Measurements from ENCODE around the gene GOLGA6C.
"Not testable (repeated sequence)": the region's sequence is repeated elsewhere in the genome, so short reads cannot be mapped to it uniquely, and the experiment has no call there.

GOLGA6C gene

GRCh38 chr15:75227663-75228280 lies 30.4 kb upstream of the GOLGA6C start:
- no peak for DNase-seq (ENCODE audit: low read depth in 2 of 2, low spot score in 1 of 2)

- no peak for DNase-seq (ENCODE audit: low read depth in 2 of 2, low spot score in 1 of 2)
Measured at GRCh38 chr15:75228787-75229186, 29.3 kb upstream of the GOLGA6C start.

- no peak for DNase-seq (ENCODE audit: low read depth in 2 of 2, low spot score in 1 of 2)
Measured at GRCh38 chr15:75229191-75230015, 28.7 kb upstream of the GOLGA6C start.

- no peak for DNase-seq (ENCODE audit: low read depth in 2 of 2, low spot score in 1 of 2)
Measured at GRCh38 chr15:75230016-75230343, 28.2 kb upstream of the GOLGA6C start.

- no peak for DNase-seq (ENCODE audit: low read depth in 2 of 2, low spot score in 1 of 2)
Measured at GRCh38 chr15:75230551-75231371, 27.4 kb upstream of the GOLGA6C start.

GRCh38 chr15:75231836-75232235 lies 26.3 kb upstream of the GOLGA6C start:
- DNase-seq (ENCODE audit: low read depth in 2 of 2, low spot score in 1 of 2): no peak

GRCh38 chr15:75232252-75232813 lies 25.8 kb upstream of the GOLGA6C start:
- DNase-seq (ENCODE audit: low read depth in 2 of 2, low spot score in 1 of 2): no peak

GRCh38 chr15:75232826-75233503 lies 25.2 kb upstream of the GOLGA6C start:
- no peak for DNase-seq (ENCODE audit: low read depth in 2 of 2, low spot score in 1 of 2)

GRCh38 chr15:75233504-75234190 lies 24.5 kb upstream of the GOLGA6C start:
- DNase-seq (ENCODE audit: low read depth in 2 of 2, low spot score in 1 of 2): no peak

- no peak for DNase-seq (ENCODE audit: low read depth in 2 of 2, low spot score in 1 of 2)
Measured at GRCh38 chr15:75234191-75234810, 23.8 kb upstream of the GOLGA6C start.

GRCh38 chr15:75235051-75235673 lies 23.0 kb upstream of the GOLGA6C start:
- no peak for DNase-seq (ENCODE audit: low read depth in 2 of 2, low spot score in 1 of 2)

GRCh38 chr15:75235760-75236729 lies 22.1 kb upstream of the GOLGA6C start:
- no peak for DNase-seq (ENCODE audit: low read depth in 2 of 2, low spot score in 1 of 2)

- no peak for DNase-seq (ENCODE audit: low read depth in 2 of 2, low spot score in 1 of 2)
Measured at GRCh38 chr15:75237316-75237982, 20.7 kb upstream of the GOLGA6C start.

- DNase-seq (ENCODE audit: low read depth in 2 of 2, low spot score in 1 of 2): no peak
Measured at GRCh38 chr15:75238150-75238549, 20.0 kb upstream of the GOLGA6C start.

GRCh38 chr15:75245741-75246140 lies 12.4 kb upstream of the GOLGA6C start:
- DNase-seq (ENCODE audit: low read depth in 2 of 2, low spot score in 1 of 2): not testable (repeated sequence)

GRCh38 chr15:75248991-75249390 lies 9.1 kb upstream of the GOLGA6C start:
- not testable (repeated sequence) for DNase-seq (ENCODE audit: low read depth in 2 of 2, low spot score in 1 of 2)

GRCh38 chr15:75249726-75250125 lies 8.4 kb upstream of the GOLGA6C start:
- DNase-seq (ENCODE audit: low read depth in 2 of 2, low spot score in 1 of 2): no peak

- not testable (repeated sequence) for DNase-seq (ENCODE audit: low read depth in 2 of 2, low spot score in 1 of 2)
Measured at GRCh38 chr15:75251343-75251742, 6.8 kb upstream of the GOLGA6C start.

Data from stimulated activated CD8-positive, alpha-beta memory T cell treated with anti-CD3 and anti-CD28 coated beads, Interleukin-4, amount 100 ng/mL, for 4 hours (primary cell).